ENCODE measurements around the gene TMEM250.

- TF ChIP-seq TAF1 (IDR thresholded peaks at IDR 0.05; ENCODE audit: low read depth) (peak; percentile 81), EP300 (IDR thresholded peaks at IDR 0.05; ENCODE audit: borderline replicate concordance) (no peak), CEBPB (IDR thresholded peaks at IDR 0.05) (no peak), RAD21 (IDR thresholded peaks at IDR 0.05; ENCODE audit: low read depth) (no peak), NFIC (IDR thresholded peaks at IDR 0.05) (no peak; the same call in 1 of the 2 replicates), MAX (IDR thresholded peaks at IDR 0.05) (peak; percentile 70; the same call in 1 of the 2 replicates), REST (IDR thresholded peaks at IDR 0.05; ENCODE audit: low read depth) (no peak), YY1 (IDR thresholded peaks at IDR 0.05; ENCODE audit: low read depth) (no peak), TCF12 (IDR thresholded peaks at IDR 0.05; ENCODE audit: low read depth) (0 out of 2 replicates have a peak, but pooled peaks have one; percentile 49), TEAD4 (IDR thresholded peaks at IDR 0.05) (no peak), USF1 (IDR thresholded peaks at IDR 0.05) (no peak), FOXM1 (IDR thresholded peaks at IDR 0.05; ENCODE audit: borderline replicate concordance, low read depth) (no peak), EGR1 (IDR thresholded peaks at IDR 0.05) (peak; percentile 79), CREB1 (IDR thresholded peaks at IDR 0.05; ENCODE audit: low read depth) (no peak; the same call in 1 of the 2 replicates)
These were observed at the start of gene TMEM250 for GRCh38 chr9:136118320-136119060.
